NB4 (cell line): ENCODE results near the gene ANKS1B.
"Not testable (repeated sequence)": the region's sequence is repeated elsewhere in the genome, so short reads cannot be mapped to it uniquely, and the experiment has no call there.

Source experiments
- DNase-seq: peaks from one replicate; pipeline ENCODE4 v3.0.0; 2010; ENCODE audit warnings: low read depth
- H3K4me3 ChIP-seq: one replicate; pipeline ENCODE4 v1.5.1; 2011; ENCODE audit warnings: mild to moderate bottlenecking, low read depth, low read length, moderate library complexity
- CTCF ChIP-seq: IDR thresholded peaks from one replicate; pipeline ENCODE4 v1.5.1; 2012; ENCODE audit warnings: low read depth, low read length
- MAX ChIP-seq: IDR thresholded peaks from 2 replicates; pipeline ENCODE4 v1.6.1; 2011; ENCODE audit warnings: low read depth, low read length
- MYC ChIP-seq: IDR thresholded peaks from 2 replicates; pipeline ENCODE4 v1.6.1; 2011; ENCODE audit warnings: low read depth, low read length
- POLR2A ChIP-seq: IDR thresholded peaks from 2 replicates; pipeline ENCODE4 v1.6.1; 2011; ENCODE audit warnings: mild to moderate bottlenecking; ENCODE audit not compliant: insufficient read length; ENCODE audit errors: extremely low read depth

The ANKS1B gene

GRCh38 chr12:99042226-99042625, 942.5 kb downstream of the ANKS1B start:
- TF ChIP-seq MAX, result no peak
- TF ChIP-seq MYC, result no peak
- TF ChIP-seq CTCF, result no peak
- TF ChIP-seq POLR2A, result no peak
- H3K4me3 ChIP-seq, result no peak overlapping the region
- no peak for DNase-seq

GRCh38 chr12:99039367-99040120, 945.2 kb downstream of the ANKS1B start:
- no peak overlapping the region for H3K4me3 ChIP-seq
- TF ChIP-seq MYC (no peak), MAX (no peak), CTCF (no peak), POLR2A (no peak)
- DNase-seq, result no peak

- no peak for DNase-seq
- TF ChIP-seq MYC, result no peak
- no peak for TF ChIP-seq CTCF
- TF ChIP-seq MAX, result no peak
- no peak for TF ChIP-seq POLR2A
- no peak overlapping the region for H3K4me3 ChIP-seq
Observed at GRCh38 chr12:99036566-99036965, 948.2 kb downstream of the ANKS1B start.

- TF ChIP-seq CTCF (no peak), POLR2A (no peak), MAX (no peak), MYC (no peak)
- no peak overlapping the region for H3K4me3 ChIP-seq
- no peak for DNase-seq
Observed at GRCh38 chr12:99035803-99036202, 948.9 kb downstream of the ANKS1B start.

- DNase-seq, H3K4me3 ChIP-seq: not testable (repeated sequence)
Observed at GRCh38 chr12:99034201-99034600, 950.5 kb downstream of the ANKS1B start.

- TF ChIP-seq CTCF (no peak), POLR2A (no peak), MAX (no peak), MYC (no peak)
- DNase-seq, result no peak
- H3K4me3 ChIP-seq, result no peak overlapping the region
Observed at GRCh38 chr12:99029511-99030271, 955.0 kb downstream of the ANKS1B start.
